Globus pallidus (tissue), 1 donor: ENCODE data around the gene GNAT1.
"Not testable (repeated sequence)": the region's sequence is repeated elsewhere in the genome, so short reads cannot be mapped to it uniquely, and the experiment has no call there.

Source experiments
- DNase-seq: peaks from one replicate; pipeline ENCODE4 v3.0.0-alpha.2; 2015; ENCODE audit warnings: low spot score

Gene GNAT1

DNA sequence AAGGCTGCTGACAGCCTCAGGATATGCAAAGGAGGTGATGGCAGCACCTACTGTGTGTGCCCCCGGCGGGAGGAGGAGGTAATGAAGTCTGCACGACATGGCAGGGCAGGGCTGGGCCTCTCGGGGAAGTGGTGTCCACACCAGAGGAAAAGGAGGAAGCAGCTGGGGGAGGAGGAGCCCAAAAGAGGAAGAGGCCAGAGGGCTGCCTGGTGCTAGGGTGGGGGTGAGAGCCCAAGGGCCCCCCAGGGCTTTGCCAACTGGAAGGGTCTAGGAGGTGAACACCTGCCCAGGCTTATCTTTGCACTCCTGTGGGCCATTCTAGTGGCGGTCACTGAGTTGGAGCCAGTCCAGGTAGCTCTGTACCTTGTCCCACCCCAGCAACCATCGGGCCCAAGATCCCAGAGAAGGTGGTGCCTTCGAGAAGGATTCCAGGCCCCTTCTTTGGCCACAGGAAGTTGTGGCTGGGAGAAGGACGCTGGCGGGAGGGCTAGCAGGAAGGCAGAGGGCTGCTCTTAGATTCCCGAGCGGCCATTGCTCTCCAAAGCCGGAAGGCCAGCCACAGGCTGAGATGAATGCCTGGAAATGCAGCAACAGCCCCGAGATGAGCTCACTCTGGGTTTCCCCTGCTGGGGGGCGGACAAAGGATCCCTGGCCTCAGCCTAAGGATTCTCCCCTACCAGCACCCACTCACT, 51.6 kb downstream of the GNAT1 start:
- peak; percentile 55 for DNase-seq

DNA sequence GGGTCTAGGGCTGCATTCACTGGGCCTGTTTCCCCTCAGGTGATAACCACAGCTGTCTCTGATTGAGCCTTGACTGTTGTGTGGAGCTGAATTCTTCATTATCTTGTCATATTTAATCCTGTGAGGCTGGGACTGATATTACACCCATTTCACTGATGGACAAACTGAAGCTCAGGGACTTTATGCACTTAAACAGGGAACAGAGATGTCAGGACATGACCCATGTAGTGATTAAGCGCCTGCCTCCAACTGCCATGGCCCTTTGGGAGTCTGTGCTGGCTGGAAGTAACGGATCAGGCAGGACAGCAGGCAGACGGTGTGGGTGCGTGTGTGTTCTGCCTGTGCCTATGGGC, 52.1 kb downstream of the GNAT1 start:
- DNase-seq = no peak

DNA sequence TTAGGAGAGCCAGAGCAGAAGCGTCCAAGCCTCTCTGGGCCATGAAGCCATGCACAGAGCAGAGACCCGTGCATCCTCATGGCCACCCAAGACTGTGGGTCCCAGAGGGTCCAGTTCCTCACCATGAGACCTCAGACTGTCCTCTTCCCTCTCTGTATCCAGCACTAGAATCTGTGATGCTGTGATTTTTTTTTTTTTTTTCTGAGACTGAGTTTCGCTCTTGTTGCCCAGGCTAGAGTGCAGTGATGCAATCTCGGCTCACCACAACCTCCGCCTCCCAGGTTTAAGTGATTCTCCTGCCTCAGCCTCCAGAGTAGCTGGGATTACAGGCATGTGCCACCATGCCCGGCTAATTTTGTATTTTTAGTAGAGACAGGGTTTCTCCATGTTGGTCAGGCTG, 53.4 kb downstream of the GNAT1 start:
- not testable (repeated sequence) for DNase-seq

DNA sequence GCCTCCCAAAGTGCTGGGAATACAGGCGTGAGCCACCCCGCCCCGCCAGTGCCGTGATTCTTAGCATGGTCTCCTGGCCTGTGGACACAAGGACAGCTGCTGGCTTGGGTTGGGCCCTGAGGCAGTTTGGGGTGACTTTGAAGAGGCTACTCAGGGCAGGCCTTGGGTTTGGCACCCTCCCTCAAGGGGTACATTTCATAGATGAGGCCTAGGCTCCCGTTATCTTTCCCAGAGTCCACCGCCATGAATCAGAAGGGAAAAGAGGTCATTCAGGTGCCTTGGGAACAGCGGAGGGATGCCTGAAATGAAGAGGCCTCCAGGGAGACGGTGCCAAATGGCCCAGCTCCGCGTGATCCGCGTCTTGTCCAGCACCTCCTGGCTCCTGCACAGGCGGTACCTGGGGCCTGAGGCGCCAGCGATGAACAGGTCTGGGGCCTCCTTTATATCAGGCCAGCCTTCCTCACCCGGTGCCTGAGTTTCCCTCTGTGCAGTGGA, 53.9 kb downstream of the GNAT1 start:
- DNase-seq = no peak

DNA sequence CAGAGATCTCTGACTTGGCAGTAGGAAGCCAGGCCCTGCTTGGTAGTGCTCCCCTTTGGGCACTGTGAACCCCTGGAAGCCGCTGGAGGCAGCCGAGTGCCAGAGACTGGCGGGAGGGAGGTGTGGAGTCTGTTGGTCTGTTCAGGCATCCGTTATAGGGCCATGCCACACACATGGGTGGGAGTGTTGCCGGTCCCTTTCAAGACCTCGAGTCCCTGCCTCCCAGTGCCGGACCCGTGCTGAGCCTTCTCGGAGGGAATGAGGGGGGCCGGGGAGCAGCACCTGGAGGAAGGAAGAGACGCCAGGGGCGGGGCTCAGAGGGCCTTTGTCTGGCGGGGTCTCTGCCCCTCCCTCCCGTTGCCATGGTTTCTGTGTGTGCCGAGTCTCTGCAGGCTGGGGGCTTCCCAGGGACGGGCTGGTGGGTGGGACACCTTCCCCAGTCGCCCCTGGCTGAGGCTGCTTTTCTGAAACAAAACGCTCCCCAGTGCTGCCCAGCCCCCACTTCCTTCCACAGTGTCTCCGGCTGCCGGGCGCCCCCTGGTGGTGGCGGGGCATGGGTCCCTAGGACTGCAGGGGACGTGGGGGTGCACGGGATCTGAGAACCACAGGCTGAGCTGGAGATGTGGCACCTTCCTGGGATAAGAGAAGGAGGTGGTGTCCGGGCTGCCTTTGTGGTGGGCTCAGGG, 54.6 kb downstream of the GNAT1 start:
- DNase-seq = peak; percentile 82

DNA sequence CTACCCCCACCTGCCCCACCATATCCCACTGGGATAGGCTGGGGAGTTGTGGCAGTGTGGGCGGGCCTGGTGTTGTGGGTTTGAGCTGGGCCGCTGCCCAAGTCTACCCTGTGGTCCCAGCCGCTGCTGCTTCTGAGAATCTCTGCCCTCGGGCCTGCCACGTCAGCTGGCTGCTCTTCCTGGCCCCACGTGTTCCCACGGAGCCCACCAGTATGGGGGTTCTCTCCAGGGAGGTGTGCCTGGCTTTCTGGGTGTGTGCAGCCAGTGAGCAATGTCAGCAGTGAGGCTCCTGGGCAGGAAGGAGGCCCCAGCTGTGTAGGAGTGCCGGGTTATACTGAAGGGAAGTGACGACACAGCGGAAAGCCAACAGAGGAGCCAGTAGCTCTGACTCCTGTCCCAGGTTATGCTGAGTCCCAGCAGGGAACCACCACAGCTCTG, 55.1 kb downstream of the GNAT1 start:
- no peak for DNase-seq
